Activated naive CD4-positive, alpha-beta T cell treated with anti-CD3 and anti-CD28 coated beads for 36 hours (primary cell): ENCODE measurements around the gene SIGLEC14. TPM values are rescaled to one million over a fixed set of nuclear protein-coding genes. Genes with fewer than 3 reads are reported as not detected.
A peak's percentile ranks its signal among the peaks of the same experiment; 100 is the strongest.
"Not testable (repeated sequence)": the region's sequence is repeated elsewhere in the genome, so short reads cannot be mapped to it uniquely, and the experiment has no call there.

Experiments used
- CTCF ChIA-PET: fragments of 350-600 bp; sonication (Branson Sonifier 250); formaldehyde crosslinking; loops from one replicate; lab custom pipeline; 2021; ENCODE audit warnings: antibody characterized with exemption; lab: Charles Lee
- DNase-seq: peaks from one replicate; pipeline ENCODE4 v3.0.0-alpha.2; 2020
- H3K27ac Mint-ChIP-seq: one replicate; pipeline ENCODE4 v1.8.0; 2021; ENCODE audit warnings: mild to moderate bottlenecking, mixed read lengths
- H3K27me3 Mint-ChIP-seq: one replicate; pipeline ENCODE4 v1.8.0; 2021; ENCODE audit warnings: low read depth, mixed read lengths
- H3K36me3 Mint-ChIP-seq: one replicate; pipeline ENCODE4 v1.8.0; 2021; ENCODE audit warnings: low read depth, mixed read lengths
- H3K4me1 Mint-ChIP-seq: one replicate; pipeline ENCODE4 v1.8.0; 2021; ENCODE audit warnings: low read depth, mixed read lengths
- H3K4me3 Mint-ChIP-seq: one replicate; pipeline ENCODE4 v1.8.0; 2021; ENCODE audit warnings: mild to moderate bottlenecking, moderate library complexity, mixed read lengths
- H3K9me3 Mint-ChIP-seq: one replicate; pipeline ENCODE4 v1.8.0; 2021; ENCODE audit warnings: mixed read lengths
- intact Hi-C: fragments of 100-400 bp; cut with micrococcal nuclease; formaldehyde crosslinking; loops from one replicate; pipeline ENCODE4 v1.15.1; 2023
- total RNA-seq, 2 experiments: library from RNA; stranded (reverse); gene quantifications; one replicate each; pipeline ENCODE4 v1.2.3, GENCODE V29; 2021

The SIGLEC14 gene
- total RNA-seq, 2 experiments from 2014 or later, result not detected

DNA sequence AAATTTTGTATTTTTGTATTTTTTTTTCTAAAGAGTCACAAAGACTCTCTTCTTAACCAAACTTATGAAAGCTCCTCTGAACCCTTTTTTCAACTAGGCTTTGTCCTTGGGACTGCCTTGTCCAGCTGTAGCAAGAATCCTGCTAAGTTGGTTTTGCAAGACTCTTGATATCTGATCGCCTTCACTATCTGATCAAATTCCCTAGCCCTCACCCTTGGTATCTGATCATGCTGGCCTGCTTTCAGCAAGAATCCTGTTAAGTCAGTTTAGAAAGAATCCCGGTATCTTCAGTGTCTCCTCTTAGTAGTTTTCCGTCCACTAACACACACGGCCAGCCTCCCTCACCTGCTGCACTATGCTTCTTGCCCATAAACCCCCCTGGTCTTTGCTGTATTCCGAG lies 14.5 kb downstream of the SIGLEC14 start:
- CTCF ChIA-PET, result interaction anchor here (0.6 to 1.1 kb wide), 2 partner anchors 15 to 877 kb away, joined by 3 read pairs; no protein-coding TSS in a partner anchor
- peaks cover 13% of the 10 kb centered on the region for H3K27me3 Mint-ChIP-seq

DNA sequence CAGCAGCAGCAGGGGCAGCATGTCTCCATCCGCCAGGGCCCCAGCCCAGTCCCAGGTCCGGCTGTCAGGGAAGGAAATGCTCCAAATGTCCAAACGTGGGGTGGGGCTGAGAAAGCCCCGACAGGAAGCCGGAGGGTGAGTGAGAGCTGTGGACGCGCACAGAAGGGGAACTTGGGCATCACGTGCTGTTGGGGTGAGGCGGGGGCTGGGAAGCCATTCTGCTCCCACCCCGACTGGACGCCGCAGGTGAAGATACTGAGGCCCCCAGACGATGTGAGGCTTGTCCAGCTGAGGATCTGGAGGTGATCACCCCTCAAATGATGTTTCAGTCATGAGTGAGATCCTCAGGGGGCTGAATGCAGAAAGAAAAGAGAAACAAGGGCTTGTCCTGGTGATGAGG lies 16.3 kb downstream of the SIGLEC14 start, which contains the start of gene SIGLEC5:
Gene SIGLEC5, minus strand, starts transcription at position 87 of the 400 bp plus-strand sequence. Its CDS starts 66 bp downstream, at position 21.
- peaks cover 16% of the 10 kb centered on the region for H3K27me3 Mint-ChIP-seq
- intact Hi-C loops, H3K27ac Mint-ChIP-seq, H3K4me1 Mint-ChIP-seq, H3K4me3 Mint-ChIP-seq, H3K36me3 Mint-ChIP-seq, DNase-seq, H3K9me3 Mint-ChIP-seq: not testable (repeated sequence)
- CTCF ChIA-PET, result interaction anchor here (0.6 kb wide), 1 partner anchor 45 kb away, joined by 4 read pairs; no protein-coding TSS in a partner anchor

More for the DNA sequence above, 14.5 kb downstream of the SIGLEC14 start:
- H3K9me3 Mint-ChIP-seq, result no peaks in the 10 kb centered on the region
- H3K36me3 Mint-ChIP-seq, result no peaks in the 10 kb centered on the region
- intact Hi-C loops, result no loop called here
- H3K4me1 Mint-ChIP-seq, result no peaks in the 10 kb centered on the region
- no peak for DNase-seq
- H3K4me3 Mint-ChIP-seq, result no peak overlapping the region
- no peak overlapping the region for H3K27ac Mint-ChIP-seq

DNA sequence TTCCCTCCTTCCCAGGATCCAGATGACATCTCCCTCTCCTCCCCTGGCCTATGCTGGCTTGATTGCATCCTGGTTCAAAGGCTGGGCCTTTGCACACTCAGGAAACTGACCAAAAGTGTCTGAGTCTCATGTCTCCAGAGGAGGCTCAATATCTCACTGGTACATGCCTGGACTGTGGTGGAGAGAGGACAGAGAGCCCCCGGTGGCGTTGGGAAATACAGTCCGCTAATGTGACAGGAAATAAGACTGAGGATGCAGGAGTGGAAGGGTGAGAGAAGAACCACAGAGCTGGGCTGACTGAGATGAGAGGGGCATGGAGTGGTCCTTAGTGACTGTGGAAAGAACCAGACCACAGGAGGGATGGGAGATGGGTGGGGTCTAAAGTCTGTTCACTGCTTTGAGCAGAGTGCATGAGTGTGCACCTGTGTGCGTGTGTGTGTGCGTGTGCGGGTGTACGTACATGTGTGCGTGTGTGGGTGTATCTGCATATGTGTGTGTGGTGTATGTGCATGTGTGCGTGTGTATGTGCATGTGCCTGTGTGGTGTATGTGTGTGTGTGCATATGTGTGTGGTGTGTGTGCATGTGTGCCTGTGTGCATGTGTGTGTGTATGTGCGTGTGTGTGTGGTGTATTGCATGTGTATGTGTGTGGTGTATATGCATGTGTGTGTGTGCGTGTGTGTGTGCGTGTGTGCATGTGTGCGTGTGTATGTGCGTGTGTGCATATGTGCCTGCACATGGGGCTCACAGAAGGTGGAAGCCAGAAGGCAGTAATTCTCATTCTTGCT lies 18.3 kb downstream of the SIGLEC14 start:
- no peak overlapping the region for H3K27ac Mint-ChIP-seq
- CTCF ChIA-PET, result no interaction called here
- H3K27me3 Mint-ChIP-seq, result peaks cover 23% of the 10 kb centered on the region
- no peaks in the 10 kb centered on the region for H3K9me3 Mint-ChIP-seq
- DNase-seq, result no peak
- no peaks in the 10 kb centered on the region for H3K36me3 Mint-ChIP-seq
- no peaks in the 10 kb centered on the region for H3K4me1 Mint-ChIP-seq
- no peak overlapping the region for H3K4me3 Mint-ChIP-seq
- intact Hi-C loops, result no loop called here

DNA sequence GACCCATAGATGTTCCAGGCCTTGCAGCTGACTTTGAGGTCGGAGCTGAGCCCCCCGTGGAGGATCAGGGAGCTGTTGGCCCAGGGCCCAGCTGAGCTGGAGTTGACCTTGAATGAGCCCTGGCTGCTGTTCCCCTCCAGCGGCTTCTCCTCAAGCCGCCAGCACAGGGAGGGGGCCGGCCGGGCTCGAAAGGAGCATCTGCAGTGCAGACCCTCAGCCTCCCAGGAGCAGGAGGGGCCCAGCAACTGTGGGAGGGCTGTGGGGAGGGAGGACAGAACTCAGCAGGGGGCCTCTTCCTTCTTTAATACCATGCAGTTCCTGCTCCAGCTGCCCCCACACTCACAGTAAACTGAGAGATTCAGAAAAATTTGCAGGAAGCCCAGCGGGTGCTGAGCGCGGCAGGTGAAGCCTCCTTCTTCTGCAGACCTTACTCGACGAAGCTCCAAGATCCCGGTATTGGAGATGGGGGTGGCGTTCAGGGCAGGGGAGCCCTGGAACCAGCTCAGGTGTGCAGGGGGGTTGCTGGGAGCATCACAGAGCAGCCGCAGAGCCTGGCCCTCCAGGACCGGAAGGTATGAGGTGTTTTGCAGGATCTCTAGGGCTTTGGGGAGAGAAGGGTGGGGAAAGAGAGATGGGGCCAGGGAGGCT lies 19.0 kb downstream of the SIGLEC14 start:
- intact Hi-C loops, result no loop called here
- H3K27me3 Mint-ChIP-seq, result peaks cover 25% of the 10 kb centered on the region
- no peak overlapping the region for H3K27ac Mint-ChIP-seq
- H3K36me3 Mint-ChIP-seq, result no peaks in the 10 kb centered on the region
- CTCF ChIA-PET, result interaction anchor here (0.7 kb wide), 1 partner anchor 34 kb away, joined by 3 read pairs; no protein-coding TSS in a partner anchor
- H3K9me3 Mint-ChIP-seq, result no peaks in the 10 kb centered on the region
- H3K4me3 Mint-ChIP-seq, result no peak overlapping the region
- no peak for DNase-seq
- H3K4me1 Mint-ChIP-seq, result no peaks in the 10 kb centered on the region

DNA sequence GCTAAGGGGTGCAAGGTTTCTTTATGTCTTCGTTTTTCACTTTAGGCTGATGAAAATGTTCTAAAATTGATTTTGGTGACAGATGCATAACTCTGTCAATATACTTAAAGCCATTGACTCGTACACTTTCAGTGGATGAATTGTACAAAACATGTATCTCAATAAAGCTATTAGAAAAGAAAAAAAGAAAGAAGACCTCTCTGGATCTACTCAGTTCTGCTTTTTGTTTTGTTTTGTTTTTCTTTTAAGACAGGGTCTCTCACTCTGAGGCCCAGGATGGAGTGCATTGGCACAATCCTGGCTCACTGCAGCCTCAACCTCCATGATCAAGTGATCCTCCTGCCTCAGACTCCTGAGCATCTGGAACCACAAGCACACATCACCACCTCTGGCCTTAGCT lies 19.9 kb downstream of the SIGLEC14 start:
- DNase-seq, result no peak
- Mint-ChIP-seq H3K27me3 (peaks cover 23% of the 10 kb centered on the region), H3K36me3 (no peaks in the 10 kb centered on the region), H3K27ac (no peak overlapping the region), H3K9me3 (no peaks in the 10 kb centered on the region), H3K4me3 (no peak overlapping the region), H3K4me1 (no peaks in the 10 kb centered on the region)
- intact Hi-C loops, result no loop called here
- CTCF ChIA-PET, result no interaction called here

DNA sequence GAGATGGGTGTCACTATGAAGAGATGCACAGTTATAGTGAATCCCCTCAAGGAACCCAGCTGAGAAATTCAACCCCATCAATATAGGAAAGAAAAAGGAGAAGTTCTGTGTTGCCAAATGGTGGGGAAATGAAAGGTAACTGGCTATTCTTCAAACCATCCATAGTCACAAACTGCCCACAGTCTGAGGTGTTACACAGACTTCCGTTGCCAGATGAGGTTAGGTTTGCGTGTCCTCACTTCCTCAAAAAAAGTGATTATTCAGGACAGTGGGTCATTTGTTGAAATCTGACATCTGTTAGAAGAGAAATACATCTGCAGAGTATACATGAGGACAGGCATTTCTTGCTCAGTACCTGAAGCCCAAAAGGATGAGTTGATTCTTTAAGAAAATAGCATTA lies 25.4 kb downstream of the SIGLEC14 start:
- Mint-ChIP-seq H3K4me3 (no peak overlapping the region), H3K4me1 (no peaks in the 10 kb centered on the region), H3K9me3 (no peaks in the 10 kb centered on the region), H3K27ac (no peak overlapping the region), H3K36me3 (no peaks in the 10 kb centered on the region), H3K27me3 (peaks cover 14% of the 10 kb centered on the region)
- intact Hi-C loops, result no loop called here
- no peak for DNase-seq
- CTCF ChIA-PET, result no interaction called here

DNA sequence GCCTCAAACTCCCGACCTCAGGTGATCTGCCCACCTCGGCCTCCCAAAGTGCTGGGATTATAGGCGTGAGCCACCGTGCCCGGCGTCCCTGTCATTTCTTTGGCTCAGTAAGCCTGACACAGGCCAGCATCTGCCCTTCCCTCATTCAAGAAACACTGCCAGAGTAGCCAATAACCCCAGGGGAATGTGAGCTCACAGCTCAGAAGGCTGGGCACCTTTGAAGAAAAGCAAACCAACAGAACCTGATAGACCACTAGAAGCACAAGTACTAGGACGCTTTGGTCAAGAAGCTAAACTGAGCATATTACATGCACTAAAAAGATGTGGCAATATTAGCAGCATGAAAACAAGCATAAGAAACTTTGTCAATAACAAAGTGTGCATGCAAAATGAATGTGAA lies 30.6 kb downstream of the SIGLEC14 start:
- no peak overlapping the region for H3K27ac Mint-ChIP-seq
- H3K27me3 Mint-ChIP-seq, result peaks cover 32% of the 10 kb centered on the region

DNA sequence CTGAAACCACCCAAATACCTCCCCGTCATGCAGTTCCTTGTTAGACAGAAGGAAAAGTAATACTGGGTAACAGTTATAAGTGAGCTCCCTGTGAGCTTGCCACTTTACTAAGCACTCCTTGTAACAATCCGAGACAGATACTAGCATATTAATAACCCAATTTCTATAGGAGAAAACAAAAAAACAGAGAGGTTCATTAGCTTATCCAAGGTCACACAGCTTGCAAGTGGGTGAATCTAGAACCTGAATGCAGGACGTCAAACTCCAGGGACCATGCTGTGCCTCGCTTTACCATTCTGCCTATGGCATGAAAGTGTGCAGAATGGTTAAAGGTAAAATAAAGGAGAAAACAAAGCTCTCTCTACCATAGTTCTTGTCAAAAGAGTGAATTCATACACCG lies 31.8 kb downstream of the SIGLEC14 start:
- CTCF ChIA-PET, result interaction anchor here (0.6 to 1.4 kb wide), 2 partner anchors 193 to 365 kb away, joined by 4 to 5 read pairs; no protein-coding TSS in a partner anchor
- no peak overlapping the region for H3K4me3 Mint-ChIP-seq
- no peaks in the 10 kb centered on the region for H3K4me1 Mint-ChIP-seq
- H3K9me3 Mint-ChIP-seq, result peaks cover 10% of the 10 kb centered on the region
- no peak for DNase-seq
- intact Hi-C loops, result no loop called here
- peaks cover 2% of the 10 kb centered on the region for H3K36me3 Mint-ChIP-seq
- no peak overlapping the region for H3K27ac Mint-ChIP-seq
- H3K27me3 Mint-ChIP-seq, result peaks cover 32% of the 10 kb centered on the region

More for the DNA sequence above, 30.6 kb downstream of the SIGLEC14 start:
- no peak for DNase-seq
- H3K4me3 Mint-ChIP-seq, result no peak overlapping the region
- CTCF ChIA-PET, result no interaction called here
- peaks cover 2% of the 10 kb centered on the region for H3K36me3 Mint-ChIP-seq
- intact Hi-C loops, result no loop called here
- peaks cover 10% of the 10 kb centered on the region for H3K9me3 Mint-ChIP-seq
- no peaks in the 10 kb centered on the region for H3K4me1 Mint-ChIP-seq

DNA sequence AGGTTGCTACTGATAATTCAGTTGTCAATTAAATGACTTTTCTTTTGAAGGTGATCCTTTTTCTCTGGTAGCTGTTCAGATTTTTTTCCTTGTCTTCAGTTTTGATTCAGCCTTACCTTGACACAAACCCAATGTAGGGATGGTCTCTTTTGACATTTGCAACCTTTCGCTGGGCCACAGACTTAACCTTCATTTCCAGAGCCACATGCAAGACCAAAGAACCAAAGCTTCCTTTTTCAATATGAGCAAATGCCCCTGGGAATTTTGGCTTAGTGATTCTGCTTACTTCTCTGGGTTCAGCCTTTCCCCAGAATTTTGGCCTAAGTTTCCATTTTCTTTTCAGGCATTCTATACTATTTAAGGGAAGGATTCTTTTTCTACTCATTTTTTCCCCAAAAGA lies 36.0 kb downstream of the SIGLEC14 start:
- intact Hi-C loops, result no loop called here
- Mint-ChIP-seq H3K9me3 (peaks cover 10% of the 10 kb centered on the region), H3K4me3 (no peak overlapping the region), H3K36me3 (peaks cover 2% of the 10 kb centered on the region), H3K27ac (no peak overlapping the region), H3K4me1 (peaks cover 9% of the 10 kb centered on the region), H3K27me3 (peaks cover 45% of the 10 kb centered on the region)
- no peak for DNase-seq
- CTCF ChIA-PET, result no interaction called here

DNA sequence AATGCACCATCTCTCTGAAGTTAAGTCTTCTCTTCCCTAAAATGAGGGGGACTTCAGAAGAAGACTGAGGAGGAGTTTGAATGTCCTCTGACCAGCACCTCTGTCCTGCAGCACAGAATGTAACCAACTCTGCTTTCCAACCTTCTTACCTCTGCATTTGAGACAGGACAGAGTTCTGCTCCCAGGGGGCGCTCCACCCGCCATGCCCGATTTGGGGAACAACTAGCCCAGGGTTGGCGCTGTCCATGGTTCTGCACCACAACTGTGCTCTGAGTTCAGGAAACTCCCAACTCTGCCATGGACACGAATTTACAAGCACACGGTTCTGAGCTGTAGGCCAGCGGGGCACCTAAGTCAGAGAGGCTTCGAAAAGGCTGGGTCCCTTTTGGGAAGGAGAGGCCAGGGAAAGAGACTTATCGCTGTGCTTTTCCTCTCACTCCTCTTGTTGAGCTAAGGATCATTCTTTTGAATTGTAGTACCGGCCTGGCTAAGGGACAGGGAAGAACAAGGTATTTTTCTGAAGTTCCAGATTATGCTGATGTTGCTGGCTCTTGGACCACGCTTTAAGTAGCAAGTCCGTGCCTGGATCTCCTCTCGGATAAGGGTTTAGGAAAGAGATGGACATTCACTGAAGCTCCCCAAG lies 38.6 kb downstream of the SIGLEC14 start:
- peaks cover 34% of the 10 kb centered on the region for H3K27me3 Mint-ChIP-seq
- H3K27ac Mint-ChIP-seq, result no peak overlapping the region
- peaks cover under 1% of the 10 kb centered on the region for H3K36me3 Mint-ChIP-seq
- H3K4me1 Mint-ChIP-seq, result peaks cover 9% of the 10 kb centered on the region
- peak; percentile 81 for DNase-seq
- CTCF ChIA-PET, result interaction anchor here (0.6 to 0.9 kb wide), 2 partner anchors 54 to 119 kb away, joined by 3 read pairs; no protein-coding TSS in a partner anchor
- H3K4me3 Mint-ChIP-seq, result no peak overlapping the region
- intact Hi-C loops, result loop anchor here (1.0 kb wide), 1 partner anchor 55 kb away; no protein-coding TSS in a partner anchor
- H3K9me3 Mint-ChIP-seq, result peaks cover 11% of the 10 kb centered on the region

DNA sequence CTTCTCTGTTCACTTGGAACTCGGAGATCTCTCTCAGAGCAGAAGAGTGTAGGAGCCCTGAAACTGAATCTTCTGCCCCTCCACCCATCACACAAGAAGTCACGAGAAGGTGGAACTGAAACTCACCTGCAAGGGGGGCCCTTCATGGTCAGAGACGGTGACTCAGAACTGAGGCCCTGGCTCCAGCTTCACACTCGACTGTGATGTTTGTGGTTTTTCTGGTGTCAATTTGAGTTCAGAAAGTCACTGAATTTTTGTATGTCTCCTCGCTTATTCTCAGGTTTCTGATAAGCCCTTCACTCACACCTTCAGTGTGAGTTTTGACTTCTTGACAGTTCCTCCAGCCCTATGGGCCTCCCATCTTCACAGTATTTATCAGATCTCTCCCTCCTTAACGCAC lies 39.5 kb downstream of the SIGLEC14 start:
- Mint-ChIP-seq H3K4me1 (peaks cover 9% of the 10 kb centered on the region), H3K4me3 (no peak overlapping the region), H3K27me3 (peaks cover 35% of the 10 kb centered on the region), H3K36me3 (peaks cover 2% of the 10 kb centered on the region), H3K9me3 (peaks cover 2% of the 10 kb centered on the region), H3K27ac (no peak overlapping the region)
- DNase-seq, result peak; percentile 25
- CTCF ChIA-PET, result interaction anchor here (0.6 to 2.2 kb wide), 3 partner anchors 12 to 51 kb away, joined by 3 to 11 read pairs (median 5); no protein-coding TSS in a partner anchor
- intact Hi-C loops, result no loop called here
